Left colon (tissue), 2 donors: Measurements from ENCODE around the gene CNN2. TPM values are rescaled to one million over a fixed set of nuclear protein-coding genes. Genes with fewer than 3 reads are reported as not detected.

Source experiments
- ATAC-seq: fragments of 200-7000 bp; cut with Tn5 transposase; one replicate; pipeline ENCODE4 v1.9.1; 2020; ENCODE audit warnings: mild to moderate bottlenecking, moderate library complexity
- DNase-seq, 2 donors: peaks; one replicate each; pipeline ENCODE4 v3.0.0-alpha.2; 2020
- intact Hi-C, 2 donors: fragments of 100-400 bp; cut with DNase I in 1 of 2; cut with micrococcal nuclease in 1 of 2; formaldehyde crosslinking; loops; one replicate each; pipeline versions ENCODE4 v1.11.2 to v1.14.0; 2022; cut with DNase I, micrococcal nuclease
- total RNA-seq, 2 donors: library from RNA; stranded (reverse); fragmentation: NEBNext Ultra II Directional; extraction: Animal tissue kit (Norgen Biotek cat#: 25700); gene quantifications; one replicate each; pipeline ENCODE4 v1.2.1, GENCODE V29; 2021
- donor health status: DM: no; HTN: no; CAD: no.
- donor health status: DM: yes; HTN: yes; CAD: no.

The CNN2 gene
- total RNA-seq, 2 donors from 2014 or later, result 76.6 to 106 TPM

DNA sequence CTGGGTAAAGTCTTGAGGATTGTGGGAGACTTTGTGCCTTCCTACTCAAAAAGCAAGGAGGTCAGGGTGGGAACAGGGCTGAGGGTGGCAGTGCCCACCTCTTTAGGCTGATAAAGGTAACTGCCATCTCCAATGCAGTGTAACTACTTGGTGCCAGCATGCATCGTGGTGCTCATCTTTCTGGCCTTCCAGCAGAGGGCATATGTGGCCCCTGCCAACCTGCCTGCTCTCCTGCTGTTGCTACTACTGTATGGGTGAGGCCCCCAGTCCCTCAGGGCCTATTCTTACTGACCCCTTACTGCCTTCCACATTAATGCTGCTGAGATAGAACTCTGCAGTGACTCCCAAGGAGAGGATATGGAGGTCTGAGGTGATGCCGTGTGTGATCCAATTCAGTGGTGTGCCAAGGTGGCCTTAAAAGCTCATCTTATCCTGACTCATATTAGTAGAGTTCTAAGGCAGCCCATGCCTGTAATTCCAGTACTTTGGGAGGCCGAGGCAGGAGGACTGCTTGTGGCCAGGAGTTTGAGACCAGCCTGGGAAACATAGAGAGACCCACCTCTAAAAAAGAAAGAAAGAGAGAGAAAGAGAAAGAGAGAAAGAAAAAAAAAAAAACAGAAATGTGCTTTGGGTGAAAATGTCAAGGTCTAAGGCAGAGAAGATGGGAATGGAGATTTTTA, 30.9 kb downstream of the CNN2 start:
- ATAC-seq, result peak; percentile 81
- DNase-seq, result peak in 1 of 2 donors; percentile 30
- intact Hi-C loops, result no loop called here

DNA sequence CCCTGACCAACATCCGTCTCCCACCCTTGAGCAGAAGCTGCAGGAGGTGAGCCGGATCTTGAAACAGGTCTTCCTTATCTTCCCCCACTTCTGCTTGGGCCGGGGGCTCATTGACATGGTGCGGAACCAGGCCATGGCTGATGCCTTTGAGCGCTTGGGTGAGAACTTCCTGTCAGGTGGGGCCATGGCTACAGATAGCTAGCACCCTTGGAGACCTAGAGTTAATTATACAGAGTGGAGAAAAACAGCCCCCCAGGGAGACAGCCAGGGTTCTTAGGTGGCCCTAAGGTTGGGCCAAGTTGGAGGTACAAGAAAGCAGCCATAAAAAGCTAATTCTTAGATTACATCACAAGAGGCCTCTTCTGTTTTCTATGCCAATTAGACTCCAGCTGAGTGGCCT, 31.7 kb downstream of the CNN2 start:
- DNase-seq, result no peak
- intact Hi-C loops, result no loop called here
- ATAC-seq, result no peak

DNA sequence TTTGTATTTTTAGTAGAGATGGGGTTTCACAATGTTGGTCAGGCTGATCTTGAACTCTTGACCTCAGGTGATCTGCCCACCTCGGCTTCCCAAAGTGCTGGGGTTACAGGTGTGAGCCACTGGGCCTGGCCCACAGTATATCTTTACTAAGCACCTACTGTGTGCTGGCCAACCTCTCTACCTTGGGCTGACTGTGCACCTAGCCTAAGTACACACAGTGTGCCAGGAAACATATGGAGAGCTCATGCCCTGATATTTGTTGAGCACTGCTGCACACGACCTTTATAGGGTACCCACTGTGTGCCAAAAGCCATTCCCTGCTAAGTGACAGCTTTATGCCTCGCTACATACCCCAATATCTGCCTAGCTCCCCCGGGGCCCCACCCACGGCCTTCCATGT, 34.3 kb downstream of the CNN2 start:
- ATAC-seq (no peak), DNase-seq (no peak)
- intact Hi-C loops, result no loop called here

DNA sequence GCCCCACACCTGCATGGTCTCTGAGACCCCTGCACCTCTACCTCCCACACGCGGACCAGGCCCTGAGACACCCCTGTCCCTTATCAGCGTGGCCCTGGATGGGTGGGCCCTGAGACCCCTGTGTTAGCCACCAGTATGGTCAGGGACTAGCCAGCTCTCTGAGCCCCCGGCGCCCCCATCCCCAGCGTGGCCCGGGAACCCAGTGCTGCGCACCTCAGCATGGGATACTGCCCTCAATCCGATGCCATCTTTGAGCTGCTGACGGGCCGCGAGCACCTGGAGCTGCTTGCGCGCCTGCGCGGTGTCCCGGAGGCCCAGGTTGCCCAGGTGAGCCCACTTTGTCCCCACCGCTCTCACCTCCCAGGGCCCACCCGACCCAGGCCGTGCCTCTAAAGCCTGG, 35.6 kb downstream of the CNN2 start:
- intact Hi-C loops, result no loop called here
- ATAC-seq (no peak), DNase-seq (no peak)

DNA sequence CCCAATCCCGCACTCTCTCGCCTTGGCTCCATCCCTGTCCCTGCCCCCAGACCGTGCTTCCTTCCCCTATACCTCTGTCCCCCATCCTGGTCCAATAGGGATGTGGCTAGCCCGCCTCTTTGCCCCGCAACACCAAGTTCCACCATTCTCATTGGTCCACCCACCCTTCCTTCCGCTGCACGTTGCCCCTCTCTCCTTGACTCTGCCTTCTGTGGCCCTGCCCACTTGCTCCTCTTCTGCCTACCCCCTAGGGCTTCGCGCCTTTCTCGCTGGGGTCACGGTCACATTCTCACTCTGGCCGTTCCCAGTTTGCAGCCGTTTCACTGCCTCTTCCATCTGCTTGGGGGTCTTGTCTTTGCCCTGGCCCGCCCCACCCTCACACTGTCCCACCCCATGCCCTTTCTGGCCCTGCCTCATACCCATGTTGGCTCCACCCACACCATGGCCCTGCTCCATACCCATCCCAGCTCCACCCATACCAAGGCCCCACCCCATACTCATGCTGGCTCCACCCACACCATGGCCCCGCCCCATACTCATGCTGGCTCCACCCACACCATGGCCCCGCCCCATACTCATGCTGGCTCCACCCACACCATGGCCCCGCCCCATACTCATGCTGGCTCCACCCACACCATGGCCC, 36.1 kb downstream of the CNN2 start:
- intact Hi-C loops, result no loop called here
- ATAC-seq, result no peak
- DNase-seq, result peak in 1 of 2 donors; percentile 25

DNA sequence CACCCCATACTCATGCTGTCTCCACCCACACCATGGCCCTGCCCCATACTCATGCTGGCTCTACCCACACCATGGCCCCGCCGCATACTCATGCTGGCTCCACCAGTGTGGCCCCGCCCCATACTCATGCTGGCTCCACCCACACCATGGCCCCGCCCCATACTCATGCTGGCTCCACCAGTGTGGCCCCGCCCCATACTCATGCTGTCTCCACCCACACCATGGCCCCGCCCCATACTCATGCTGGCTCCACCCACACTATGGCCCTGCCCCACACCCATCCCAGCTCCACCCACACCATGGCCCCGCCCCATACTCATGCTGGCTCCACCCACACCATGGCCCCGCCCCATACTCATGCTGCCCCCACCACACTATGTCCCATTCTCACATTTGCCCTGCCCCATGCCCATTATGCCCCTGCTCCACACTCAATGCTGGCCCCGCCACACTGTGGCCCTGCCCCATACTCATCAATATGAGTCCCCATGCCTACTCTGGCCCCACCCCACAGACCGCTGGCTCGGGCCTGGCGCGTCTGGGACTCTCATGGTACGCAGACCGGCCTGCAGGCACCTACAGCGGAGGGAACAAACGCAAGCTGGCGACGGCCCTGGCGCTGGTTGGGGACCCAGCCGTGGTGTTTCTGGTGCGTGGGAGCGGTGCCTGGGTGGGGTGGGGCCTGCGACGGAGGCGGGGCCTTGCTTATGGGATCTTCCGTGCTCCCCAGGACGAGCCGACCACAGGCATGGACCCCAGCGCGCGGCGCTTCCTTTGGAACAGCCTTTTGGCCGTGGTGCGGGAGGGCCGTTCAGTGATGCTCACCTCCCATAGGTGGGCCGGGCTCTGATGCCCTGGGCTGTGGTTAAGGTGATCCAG, 36.9 kb downstream of the CNN2 start:
- DNase-seq (peak; percentile 38 to 45), ATAC-seq (no peak)
- intact Hi-C loops, result no loop called here

DNA sequence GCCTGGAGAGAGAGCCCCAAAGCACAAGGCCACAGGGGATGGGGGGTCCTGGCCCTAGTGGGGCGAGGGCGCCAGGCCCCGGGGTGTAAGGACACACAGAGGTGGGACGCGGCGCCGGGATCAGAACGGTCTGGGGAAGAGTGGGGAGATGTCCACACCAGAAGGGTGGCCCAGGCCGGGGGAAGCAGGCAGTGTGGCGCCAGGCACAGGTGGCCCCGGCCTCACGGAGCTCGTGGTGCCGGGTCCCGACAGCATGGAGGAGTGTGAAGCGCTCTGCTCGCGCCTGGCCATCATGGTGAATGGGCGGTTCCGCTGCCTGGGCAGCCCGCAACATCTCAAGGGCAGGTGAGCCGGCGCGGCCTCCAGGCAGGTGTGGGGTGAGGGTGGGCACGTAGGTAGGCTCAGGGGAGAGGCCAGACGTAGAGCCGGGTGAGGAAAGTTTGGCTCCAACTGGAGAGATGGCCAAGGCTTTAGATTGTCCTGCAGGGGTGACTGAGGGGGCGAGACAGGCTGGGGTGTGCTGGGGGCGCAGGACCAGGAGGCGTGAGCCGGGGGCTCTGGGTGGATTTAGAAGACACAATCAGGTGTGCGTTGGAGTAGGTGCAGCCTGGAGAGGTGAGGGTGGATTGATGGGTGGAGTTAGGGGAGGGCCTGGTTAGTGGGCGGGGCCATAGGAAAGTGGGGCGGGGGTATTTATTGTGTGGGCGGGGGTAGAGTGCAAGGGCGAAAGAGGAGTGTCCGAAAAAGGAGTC, 37.7 kb downstream of the CNN2 start:
- peak; percentile 38 to 41 for DNase-seq
- intact Hi-C loops, result no loop called here

DNA sequence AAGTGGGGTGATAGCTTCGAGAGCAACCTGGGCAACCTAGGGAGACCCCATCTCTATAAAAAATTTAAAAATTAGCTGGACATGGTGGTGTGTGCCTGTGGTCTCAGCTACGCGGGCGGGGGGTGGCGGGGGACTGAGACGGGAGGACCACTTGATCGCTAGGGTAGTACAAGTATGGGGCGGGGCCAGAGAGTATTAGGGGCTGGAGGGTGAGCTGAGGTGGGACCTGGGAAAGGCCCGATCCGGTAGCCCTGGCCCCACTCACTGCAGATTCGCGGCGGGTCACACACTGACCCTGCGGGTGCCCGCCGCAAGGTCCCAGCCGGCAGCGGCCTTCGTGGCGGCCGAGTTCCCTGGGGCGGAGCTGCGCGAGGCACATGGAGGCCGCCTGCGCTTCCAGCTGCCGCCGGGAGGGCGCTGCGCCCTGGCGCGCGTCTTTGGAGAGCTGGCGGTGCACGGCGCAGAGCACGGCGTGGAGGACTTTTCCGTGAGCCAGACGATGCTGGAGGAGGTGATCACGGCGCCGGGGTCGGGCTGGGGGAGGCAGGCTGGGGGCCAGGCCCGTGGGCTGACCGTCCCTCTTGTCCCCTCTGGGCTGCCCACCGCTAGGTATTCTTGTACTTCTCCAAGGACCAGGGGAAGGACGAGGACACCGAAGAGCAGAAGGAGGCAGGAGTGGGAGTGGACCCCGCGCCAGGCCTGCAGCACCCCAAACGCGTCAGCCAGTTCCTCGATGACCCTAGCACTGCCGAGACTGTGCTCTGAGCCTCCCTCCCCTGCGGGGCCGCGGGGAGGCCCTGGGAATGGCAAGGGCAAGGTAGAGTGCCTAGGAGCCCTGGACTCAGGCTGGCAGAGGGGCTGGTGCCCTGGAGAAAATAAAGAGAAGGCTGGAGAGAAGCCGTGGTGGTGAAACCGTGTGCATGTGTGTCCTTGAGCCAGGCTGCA, 38.5 kb downstream of the CNN2 start:
- intact Hi-C loops, result no loop called here
- DNase-seq, result peak in 1 of 2 donors; percentile 78

More for the DNA sequence above, 37.7 kb downstream of the CNN2 start:
- ATAC-seq, result peak; percentile 33

DNA sequence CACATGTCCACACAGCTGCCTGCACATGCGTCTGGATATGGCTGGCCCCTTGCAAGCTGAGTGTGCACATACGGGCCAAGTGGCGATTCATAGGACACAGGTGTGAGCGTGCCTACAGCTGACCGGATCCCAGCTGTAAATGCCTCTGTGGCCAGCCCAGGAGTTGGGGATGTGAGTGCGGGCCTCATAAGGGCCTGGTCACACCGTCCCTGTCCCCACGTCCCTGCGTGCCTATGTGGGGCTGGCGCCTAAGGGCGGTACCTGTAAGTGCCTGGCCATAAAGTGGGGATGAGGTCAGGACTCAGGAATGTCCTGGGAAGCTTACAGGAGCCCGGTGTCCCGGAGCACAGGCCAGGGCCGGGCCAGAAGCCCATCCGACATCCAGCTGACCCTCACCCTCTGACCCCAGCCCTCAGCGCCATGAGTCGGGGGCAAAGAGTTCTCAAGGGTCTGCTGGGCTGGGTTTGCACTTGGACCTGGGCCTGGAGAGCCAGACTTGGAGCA, 39.2 kb downstream of the CNN2 start:
- ATAC-seq, result peak; percentile 76

More for the DNA sequence above, 38.5 kb downstream of the CNN2 start:
- ATAC-seq, result peak; percentile 66

DNA sequence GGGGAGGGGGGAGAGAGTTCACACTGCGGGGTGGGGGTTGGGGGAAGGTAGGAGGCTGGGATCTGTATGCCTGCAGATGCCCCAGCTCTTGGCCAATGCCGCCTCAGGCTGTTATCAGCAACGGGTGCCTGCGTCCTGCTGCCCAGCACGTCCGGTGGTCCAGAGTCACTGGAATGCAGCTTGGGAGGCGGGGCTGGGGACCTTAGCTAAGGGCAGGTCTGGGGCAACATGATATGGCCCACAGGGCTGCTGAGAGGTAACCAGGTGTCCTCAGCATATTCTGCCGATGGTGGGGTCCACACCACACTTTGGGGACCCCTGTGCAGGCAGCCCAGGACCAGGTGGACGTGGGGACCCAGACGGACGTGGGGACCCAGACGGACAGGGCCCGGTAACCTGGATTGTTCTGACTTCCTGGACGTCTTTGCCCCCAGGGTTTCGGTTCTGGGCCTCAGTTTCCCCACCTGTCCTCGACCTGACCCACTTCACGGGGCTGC, 39.9 kb downstream of the CNN2 start:
- intact Hi-C loops, result no loop called here
- ATAC-seq (peak; percentile 6), DNase-seq (peak; percentile 34 to 40)

More for the DNA sequence above, 39.2 kb downstream of the CNN2 start:
- DNase-seq, result peak; percentile 71 to 85
- intact Hi-C loops, result no loop called here

DNA sequence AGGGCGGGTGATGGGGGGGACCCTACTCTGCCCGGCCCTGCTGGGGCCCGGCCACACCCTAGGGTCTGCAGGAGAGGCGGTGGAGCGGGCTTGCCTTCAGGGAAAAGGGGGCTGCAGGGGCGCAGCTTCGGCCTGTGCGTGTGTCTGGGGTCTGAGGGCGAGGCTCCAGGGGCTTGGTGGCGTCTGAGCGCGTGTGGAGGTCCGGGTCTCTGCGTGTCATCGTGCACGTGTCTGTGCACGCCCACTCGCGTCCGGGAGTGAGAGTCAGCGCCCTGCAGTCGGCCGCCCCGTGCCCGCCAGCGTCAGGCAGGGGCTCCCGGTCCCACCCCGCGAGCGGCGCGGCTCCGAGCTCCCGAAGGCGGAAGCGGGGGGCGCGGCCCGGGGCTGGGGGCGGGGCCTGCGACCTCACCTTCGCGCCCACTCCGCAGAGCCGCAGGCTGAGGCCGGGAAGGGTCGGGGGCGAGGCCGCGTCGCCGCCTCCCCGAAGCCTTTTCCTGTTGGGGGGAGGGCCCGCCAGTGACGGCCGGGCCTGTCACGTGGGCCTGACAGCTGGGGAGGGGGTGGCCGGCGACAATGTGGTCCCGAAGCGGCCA, 40.4 kb downstream of the CNN2 start, which contains the start of gene ARHGAP45:
ARHGAP45 (plus strand) TSS at position 420 of the 593 bp plus-strand sequence. CDS start 239 bp downstream, outside the sequence.
- ATAC-seq, result peak; percentile 8
- intact Hi-C loops, result no loop called here

DNA sequence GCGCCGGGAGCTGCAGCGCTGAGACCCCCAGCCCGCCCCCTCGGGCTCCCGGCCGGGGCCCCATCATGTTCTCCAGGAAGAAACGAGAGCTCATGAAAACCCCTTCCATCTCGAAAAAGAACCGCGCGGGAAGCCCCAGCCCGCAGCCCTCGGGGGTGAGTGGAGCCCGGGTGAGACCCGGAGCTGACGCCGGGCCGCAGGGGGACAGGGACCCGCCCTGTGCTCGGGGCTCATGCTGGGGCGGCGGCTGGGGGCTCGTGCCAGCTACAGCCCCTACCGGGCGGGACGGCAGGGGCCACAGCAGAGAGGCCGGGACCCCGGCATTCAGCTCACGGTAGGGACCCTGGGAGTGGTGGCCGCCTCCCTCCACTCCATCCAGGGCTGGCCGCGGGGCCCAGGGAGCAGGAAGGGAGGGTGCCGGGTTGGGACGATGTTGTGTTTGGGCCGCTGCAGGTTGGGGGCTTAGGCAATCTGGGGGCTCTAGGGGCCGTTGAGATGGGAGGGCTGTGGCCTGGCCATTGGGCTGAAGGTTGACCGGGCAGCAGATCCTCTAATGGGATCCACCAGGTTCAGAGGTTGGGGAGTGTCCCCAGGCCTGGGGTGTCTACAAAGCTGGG, 41.0 kb downstream of the CNN2 start:
- ATAC-seq (no peak), DNase-seq (peak in 1 of 2 donors; percentile 33)
- intact Hi-C loops, result no loop called here

More for the DNA sequence above, 40.4 kb downstream of the CNN2 start, which contains the start of gene ARHGAP45:
- DNase-seq, result peak; percentile 50 to 76

DNA sequence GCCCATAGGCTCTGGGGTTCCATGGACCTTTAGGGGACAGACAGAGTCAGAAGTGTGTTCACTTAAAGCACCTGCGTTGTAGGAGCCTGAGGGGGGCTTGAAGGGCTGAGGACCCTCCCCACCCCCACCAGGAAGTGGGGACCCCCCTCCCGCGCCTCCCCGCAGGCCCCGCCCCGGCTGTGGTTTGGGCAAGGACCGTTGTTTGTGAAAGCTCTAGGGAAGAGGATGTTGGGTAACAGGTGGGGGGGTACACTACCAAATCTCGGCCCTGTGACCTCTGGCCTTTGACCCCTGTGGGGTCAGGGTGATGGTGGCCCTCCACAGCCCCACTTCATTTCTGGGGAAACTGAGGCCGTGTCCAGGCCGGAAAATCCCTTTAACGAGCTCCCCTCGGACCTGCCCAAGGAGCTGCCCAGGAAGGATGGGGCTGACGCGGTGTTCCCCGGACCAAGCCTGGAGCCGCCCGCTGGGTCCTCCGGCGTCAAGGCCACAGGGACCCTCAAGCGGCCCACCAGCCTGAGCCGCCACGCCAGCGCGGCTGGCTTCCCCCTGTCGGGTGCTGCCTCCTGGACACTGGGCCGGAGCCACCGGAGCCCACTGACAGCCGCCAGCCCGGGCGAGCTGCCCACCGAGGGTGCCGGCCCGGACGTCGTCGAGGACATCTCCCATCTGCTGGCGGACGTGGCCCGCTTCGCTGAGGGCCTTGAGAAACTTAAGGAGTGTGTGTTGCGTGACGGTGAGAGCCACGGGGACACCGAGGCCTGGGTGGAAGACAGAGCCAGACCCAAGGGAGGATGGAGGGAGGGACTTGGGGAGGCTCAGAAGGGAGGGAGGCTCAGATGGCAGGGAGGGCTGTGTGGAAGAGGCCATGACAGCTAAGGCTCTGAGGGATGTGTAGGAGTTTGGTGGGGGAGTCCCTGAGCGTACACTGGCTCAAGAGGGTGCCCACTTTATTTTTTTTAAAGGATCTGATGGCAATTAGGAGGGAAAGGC, 41.9 kb downstream of the CNN2 start:
- ATAC-seq (no peak), DNase-seq (peak; percentile 59 to 70)
- intact Hi-C loops, result no loop called here

DNA sequence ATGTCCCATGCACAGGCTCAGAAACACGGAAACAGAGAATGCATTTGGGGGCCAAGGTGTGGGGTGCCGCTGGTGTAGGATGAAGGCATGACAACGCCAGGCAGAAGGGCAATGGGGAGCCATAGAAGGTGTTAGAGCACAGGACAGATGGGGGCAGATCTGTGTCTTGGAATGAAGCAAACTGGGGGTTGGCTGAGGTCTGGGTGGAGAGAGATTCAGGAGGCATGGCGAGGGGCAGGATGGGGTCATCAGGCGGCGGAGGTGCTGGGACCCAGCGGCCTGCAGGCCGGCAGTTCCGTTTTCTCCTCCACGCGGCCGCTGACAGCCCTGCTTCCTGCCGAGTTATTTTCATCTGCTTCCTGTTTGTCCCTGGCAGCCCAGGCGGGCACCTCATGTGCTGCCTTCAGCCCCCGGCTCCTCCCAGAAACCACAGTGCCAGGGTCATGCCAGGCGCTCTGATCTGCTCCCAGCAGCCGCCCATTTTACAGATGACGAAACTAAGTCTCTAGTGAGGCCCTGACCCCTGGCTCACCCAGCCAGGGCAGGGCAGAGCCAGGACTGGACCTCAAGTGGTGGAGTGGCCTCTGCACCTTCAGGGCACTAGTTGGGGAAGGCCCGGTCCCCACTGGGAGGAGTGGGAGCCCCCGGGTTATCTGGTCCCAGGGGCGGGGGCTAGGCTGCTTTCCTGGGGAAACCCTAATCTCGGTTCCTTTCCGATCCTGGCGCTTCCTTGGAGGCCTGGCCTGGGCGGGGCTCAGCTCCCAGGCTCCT, 42.8 kb downstream of the CNN2 start:
- intact Hi-C loops, result no loop called here
- DNase-seq (peak; percentile 77 to 81), ATAC-seq (peak; percentile 46)

DNA sequence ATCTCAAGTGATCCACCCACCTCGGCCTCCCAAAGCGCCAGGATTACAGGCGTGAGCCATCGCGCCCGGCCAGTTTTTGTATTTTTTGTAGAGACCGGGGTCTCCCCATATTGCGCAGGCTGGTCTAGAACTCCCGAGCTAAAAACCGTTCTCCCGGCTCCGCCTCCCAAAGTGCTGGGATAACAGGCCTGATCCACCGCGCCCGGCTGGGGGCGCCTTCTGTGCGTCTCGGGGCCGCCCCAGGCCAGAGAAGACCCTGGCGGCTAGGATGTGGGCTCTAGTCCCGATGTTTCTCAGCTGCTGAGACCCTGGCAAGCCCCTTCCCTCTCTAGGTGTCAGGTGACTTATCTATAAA, 44.1 kb downstream of the CNN2 start:
- intact Hi-C loops, result no loop called here
- DNase-seq, result no peak
- no peak for ATAC-seq
